NCI-H2029 (cell line): ENCODE data around the gene PARK7.
A peak's percentile ranks its signal among the peaks of the same experiment; 100 is the strongest.

ENCODE experiments used
- DNase-seq: peaks from one replicate; lab custom pipeline; 2025; lab: John Stamatoyannopoulos, UW

The PARK7 gene

GRCh38 chr1:8010080-8010664 is 48.7 kb downstream of the PARK7 start:
- no peak for DNase-seq

GRCh38 chr1:8011016-8011415 is 49.5 kb downstream of the PARK7 start:
- DNase-seq, result no peak

GRCh38 chr1:8011923-8012858 is 50.7 kb downstream of the PARK7 start:
- DNase-seq, result no peak

- no peak for DNase-seq
Measured at GRCh38 chr1:8012955-8013354, 51.4 kb downstream of the PARK7 start.

GRCh38 chr1:8013399-8013798 is 51.9 kb downstream of the PARK7 start:
- DNase-seq, result no peak

GRCh38 chr1:8013800-8014199 is 52.3 kb downstream of the PARK7 start:
- no peak for DNase-seq

GRCh38 chr1:8014381-8014988 is 53.0 kb downstream of the PARK7 start:
- DNase-seq, result no peak

- peak; percentile 27 for DNase-seq
Measured at GRCh38 chr1:8015036-8015808, 53.7 kb downstream of the PARK7 start.

- DNase-seq, result no peak
Measured at GRCh38 chr1:8015809-8016165, 54.3 kb downstream of the PARK7 start.

- DNase-seq, result no peak
Measured at GRCh38 chr1:8016210-8016894, 54.8 kb downstream of the PARK7 start.

GRCh38 chr1:8016895-8017241 is 55.4 kb downstream of the PARK7 start:
- no peak for DNase-seq

- no peak for DNase-seq
Measured at GRCh38 chr1:8017495-8018197, 56.1 kb downstream of the PARK7 start.

GRCh38 chr1:8018492-8019228 is 57.1 kb downstream of the PARK7 start:
- no peak for DNase-seq

- DNase-seq, result no peak
Measured at GRCh38 chr1:8019229-8019620, 57.7 kb downstream of the PARK7 start.

GRCh38 chr1:8020032-8020431 is 58.5 kb downstream of the PARK7 start:
- peak; percentile 68 for DNase-seq

- DNase-seq, result no peak
Measured at GRCh38 chr1:8021676-8022266, 60.3 kb downstream of the PARK7 start.

GRCh38 chr1:8022395-8023286 is 61.1 kb downstream of the PARK7 start:
- DNase-seq, result no peak

- no peak for DNase-seq
Measured at GRCh38 chr1:8023287-8023994, 61.9 kb downstream of the PARK7 start.

GRCh38 chr1:8023995-8024313 is 62.4 kb downstream of the PARK7 start:
- DNase-seq, result no peak
